H9 (cell line): ENCODE data around the gene OR2K2. TPM values are rescaled to one million over a fixed set of nuclear protein-coding genes. Genes with fewer than 3 reads are reported as not detected.

ENCODE experiments used
- DNase-seq: peaks from one replicate; pipeline ENCODE4 v3.0.0-alpha.2; 2017
- H2AFZ ChIP-seq: one replicate; pipeline ENCODE4 v1.6.1; 2013; ENCODE audit warnings: mild to moderate bottlenecking, low read length, control low read depth, moderate library complexity
- H2AK5ac ChIP-seq: 2 replicates; pipeline ENCODE4 v1.6.1; 2013; ENCODE audit warnings: low read length, control low read depth, mixed read lengths; ENCODE audit not compliant: insufficient read length
- H2BK120ac ChIP-seq: one replicate; pipeline ENCODE4 v1.6.1; 2013; ENCODE audit warnings: low read depth, mild to moderate bottlenecking, low read length, control low read depth, inconsistent platforms; ENCODE audit not compliant: poor library complexity, severe bottlenecking
- H2BK12ac ChIP-seq: 2 replicates; pipeline ENCODE4 v1.6.1; 2013; ENCODE audit warnings: low read length, control low read depth, mixed read lengths, low read depth; ENCODE audit not compliant: insufficient read length
- H2BK15ac ChIP-seq: 2 replicates; pipeline ENCODE4 v1.6.1; 2013; ENCODE audit warnings: low read depth, low read length, control low read depth
- H2BK20ac ChIP-seq: one replicate; pipeline ENCODE4 v1.6.1; 2013; ENCODE audit warnings: low read depth, mild to moderate bottlenecking, low read length, control low read depth, inconsistent platforms; ENCODE audit not compliant: poor library complexity, severe bottlenecking
- H2BK5ac ChIP-seq: 2 replicates; pipeline ENCODE4 v1.6.1; 2013; ENCODE audit warnings: low read length, control low read depth, mixed read lengths; ENCODE audit not compliant: insufficient read length
- H3K14ac ChIP-seq: 2 replicates; pipeline ENCODE4 v1.6.1; 2013; ENCODE audit warnings: low read length, control low read depth; ENCODE audit not compliant: insufficient read depth
- H3K18ac ChIP-seq: 2 replicates; pipeline ENCODE4 v1.6.1; 2013; ENCODE audit warnings: low read depth, mild to moderate bottlenecking, mixed read lengths, low read length, control low read depth; ENCODE audit not compliant: insufficient read length
- H3K23ac ChIP-seq: 2 replicates; pipeline ENCODE4 v1.6.1; 2013; ENCODE audit warnings: low read length, control low read depth, mixed read lengths, low read depth; ENCODE audit not compliant: insufficient read length
- H3K23me2 ChIP-seq: 2 replicates; pipeline ENCODE4 v1.6.1; 2013; ENCODE audit warnings: low read depth, mild to moderate bottlenecking, mixed read lengths, low read length, control low read depth; ENCODE audit not compliant: insufficient read length, poor library complexity, severe bottlenecking
- H3K27ac ChIP-seq: 2 replicates; pipeline ENCODE4 v1.5.1; 2013; ENCODE audit warnings: low read length, control low read depth, mixed read lengths, low read depth; ENCODE audit not compliant: insufficient read length
- H3K27me3 ChIP-seq: 2 replicates; pipeline ENCODE4 v1.6.1; 2013; ENCODE audit warnings: low read length, control low read depth, inconsistent platforms; ENCODE audit not compliant: insufficient read depth
- H3K4ac ChIP-seq: 2 replicates; pipeline ENCODE4 v1.6.1; 2013; ENCODE audit warnings: low read depth, mild to moderate bottlenecking, control low read depth, inconsistent platforms, low read length, moderate library complexity
- H3K4me1 ChIP-seq: 2 replicates; pipeline ENCODE4 v1.6.1; 2013; ENCODE audit warnings: low read length, control low read depth, inconsistent platforms; ENCODE audit not compliant: insufficient read depth
- H3K4me2 ChIP-seq: 2 replicates; pipeline ENCODE4 v1.6.1; 2013; ENCODE audit warnings: low read length, control low read depth, mixed read lengths; ENCODE audit not compliant: insufficient read length, insufficient read depth
- H3K56ac ChIP-seq: 2 replicates; pipeline ENCODE4 v1.6.1; 2013; ENCODE audit warnings: low read depth, mild to moderate bottlenecking, mixed read lengths, low read length, control low read depth; ENCODE audit not compliant: insufficient read length
- H3K79me1 ChIP-seq: 2 replicates; pipeline ENCODE4 v1.6.1; 2013; ENCODE audit warnings: low read depth, mild to moderate bottlenecking, moderate library complexity, low read length, control low read depth, inconsistent platforms; ENCODE audit not compliant: insufficient read depth, poor library complexity, severe bottlenecking
- H3K79me2 ChIP-seq: 2 replicates; pipeline ENCODE4 v1.6.1; 2013; ENCODE audit warnings: low read length, control low read depth, inconsistent platforms; ENCODE audit not compliant: insufficient read depth
- H3K9ac ChIP-seq: 2 replicates; pipeline ENCODE4 v1.6.1; 2013; ENCODE audit warnings: low read length, control low read depth, mixed read lengths; ENCODE audit not compliant: insufficient read length; ENCODE audit errors: extremely low read depth
- H3K9me3 ChIP-seq: one replicate; pipeline ENCODE4 v1.6.1; 2013; ENCODE audit warnings: low read depth, low read length, inconsistent platforms; ENCODE audit not compliant: control insufficient read depth
- H3T11ph ChIP-seq: one replicate; pipeline ENCODE4 v1.6.1; 2013; ENCODE audit warnings: mild to moderate bottlenecking, low read length, control low read depth, inconsistent platforms
- H4K20me1 ChIP-seq: one replicate; pipeline ENCODE4 v1.6.1; 2013; ENCODE audit not compliant: control insufficient read depth, insufficient read length, insufficient read depth
- H4K5ac ChIP-seq: 2 replicates; pipeline ENCODE4 v1.6.1; 2013; ENCODE audit warnings: low read depth, mild to moderate bottlenecking, mixed read lengths, low read length, control low read depth; ENCODE audit not compliant: insufficient read length
- H4K8ac ChIP-seq: replicated peaks from 2 replicates; pipeline ENCODE4 v1.6.1; 2013; ENCODE audit warnings: low read length, control low read depth, mixed read lengths, low read depth; ENCODE audit not compliant: insufficient read length
- H4K91ac ChIP-seq: 2 replicates; pipeline ENCODE4 v1.6.1; 2013; ENCODE audit warnings: low read depth, mild to moderate bottlenecking, moderate library complexity, mixed read lengths, low read length, control low read depth; ENCODE audit not compliant: insufficient read length
- H3K27ac Mint-ChIP-seq, 3 experiments: 2 replicates in 2 of 3; 3 replicates in 1 of 3; pipeline ENCODE4 v1.8.0; 2020 to 2021; ENCODE audit warnings: mixed read lengths in 3 of 3, mild to moderate bottlenecking in 1 of 3, moderate library complexity in 1 of 3
- H3K27me3 Mint-ChIP-seq: 2 replicates; pipeline ENCODE4 v1.8.0; 2021; ENCODE audit warnings: low read depth, mild to moderate bottlenecking, moderate library complexity, mixed read lengths
- H3K36me3 Mint-ChIP-seq, 3 experiments: 2 replicates in 2 of 3; 3 replicates in 1 of 3; pipeline ENCODE4 v1.8.0; 2020 to 2021; ENCODE audit warnings: low read depth in 3 of 3, mixed read lengths in 3 of 3; ENCODE audit not compliant: insufficient read depth in 1 of 3
- H3K4me1 Mint-ChIP-seq, 2 experiments: 2 replicates each; pipeline ENCODE4 v1.8.0; 2020; ENCODE audit warnings: mixed read lengths in 2 of 2
- H3K4me3 Mint-ChIP-seq, 2 experiments: 2 replicates in 1 of 2; 3 replicates in 1 of 2; pipeline ENCODE4 v1.8.0; 2020 to 2021; ENCODE audit warnings: mild to moderate bottlenecking in 2 of 2, mixed read lengths in 2 of 2, moderate library complexity in 1 of 2
- H3K9me3 Mint-ChIP-seq, 2 experiments: 2 replicates in 1 of 2; 3 replicates in 1 of 2; pipeline ENCODE4 v1.8.0; 2020; ENCODE audit warnings: mild to moderate bottlenecking in 2 of 2, mixed read lengths in 2 of 2, moderate library complexity in 1 of 2
- CTCF ChIP-seq: fragments of 200-600 bp; sonication (generic); conservative IDR thresholded peaks from 3 replicates; pipeline ENCODE4 v1.8.0; 2021; ENCODE audit warnings: antibody characterized with exemption, mild to moderate bottlenecking
- WGBS: extraction: QIAGEN DNeasy Blood & Tissue Kit; methylation state at CpG from one replicate; pipeline ENCODE4 v1.1.7; 2013; ENCODE audit warnings: missing lambda C conversion rate, low lambda C conversion rate, mixed read lengths; ENCODE audit not compliant: insufficient read length; ENCODE audit errors: extremely low coverage; 5-methylcytosine and 5-hydroxymethylcytosine counted together
- total RNA-seq: library from RNA; stranded (reverse); gene quantifications from 2 replicates; pipeline ENCODE4 v1.2.1, GENCODE V29; 2021

OR2K2 gene
- total RNA-seq, 1 experiment from 2014 or later, result not detected

DNA sequence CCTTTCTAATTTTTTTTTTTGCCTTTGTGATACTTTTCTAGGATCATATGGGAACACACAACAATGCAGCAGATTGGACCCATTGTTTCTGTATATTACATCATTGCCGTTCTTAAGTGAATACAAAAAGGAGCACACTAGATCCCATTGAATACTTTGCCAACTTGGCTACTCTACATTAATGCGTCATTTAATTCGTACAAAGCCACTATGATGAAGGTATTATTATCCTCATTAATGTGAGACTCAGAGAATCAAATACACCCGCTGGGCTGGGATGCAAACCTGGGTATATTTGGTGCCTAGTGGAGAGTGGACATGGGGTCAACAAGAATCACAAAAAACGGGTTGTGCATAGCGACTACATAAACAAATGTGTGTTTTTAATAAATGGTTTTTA is 31.9 kb downstream of the OR2K2 start:
- Histone ChIP-seq H3K23me2 (no peaks in the 10 kb centered on the region), H3K56ac (no peak overlapping the region), H2BK120ac (no peak overlapping the region), H3K4me2 (no peak overlapping the region), H3K9ac (no peak overlapping the region), H3K79me1 (no peaks in the 10 kb centered on the region), H4K91ac (no peak overlapping the region), H3K4ac (no peak overlapping the region), H3K27me3 (no peaks in the 10 kb centered on the region), H3K14ac (no peak overlapping the region), H2BK15ac (no peak overlapping the region), H2AK5ac (no peak overlapping the region), H4K5ac (no peak overlapping the region), H3K23ac (no peak overlapping the region), H4K8ac (no peak overlapping the region), H3K4me1 (no peaks in the 10 kb centered on the region), H4K20me1 (no peaks in the 10 kb centered on the region), H3T11ph (no peak overlapping the region), H2BK5ac (no peak overlapping the region), H2AFZ (no peak overlapping the region), H3K9me3 (no peaks in the 10 kb centered on the region), H3K18ac (no peak overlapping the region), H3K79me2 (no peaks in the 10 kb centered on the region), H2BK20ac (no peak overlapping the region), H2BK12ac (no peak overlapping the region), H3K27ac (no peak overlapping the region)
- no peak for TF ChIP-seq CTCF
- Mint-ChIP-seq H3K27me3 (no peaks in the 10 kb centered on the region), H3K36me3 (peaks cover 0 to 12% (median 0%) of the 10 kb centered on the region in 3 experiments; a peak in 2 of 7 replicates), H3K4me1 (peaks cover 0 to 11% of the 10 kb centered on the region in 2 experiments), H3K9me3 (peaks cover 0 to 3% of the 10 kb centered on the region in 2 experiments; a peak in 1 of 5 replicates), H3K4me3 (no peak overlapping the region), H3K27ac (no peak overlapping the region)
- no CpG with 5 or more reads among the region's 6 CpGs for WGBS
- no peak for DNase-seq
